HFFc6 (cell line): ENCODE measurements around the gene SLC25A18. TPM values are rescaled to one million over a fixed set of nuclear protein-coding genes. Genes with fewer than 3 reads are reported as not detected.
A peak's percentile ranks its signal among the peaks of the same experiment; 100 is the strongest.

Experiments used
- DNase-seq: peaks from one replicate; pipeline ENCODE4 v3.0.0-alpha.2; 2018
- H3K27ac Mint-ChIP-seq: 2 replicates; pipeline ENCODE4 v1.8.0; 2020; ENCODE audit warnings: mild to moderate bottlenecking, mixed read lengths
- H3K27me3 Mint-ChIP-seq: 2 replicates; pipeline ENCODE4 v1.8.0; 2021; ENCODE audit warnings: mild to moderate bottlenecking, moderate library complexity, mixed read lengths; ENCODE audit not compliant: insufficient read depth
- H3K36me3 Mint-ChIP-seq: 2 replicates; pipeline ENCODE4 v1.8.0; 2021; ENCODE audit warnings: low read depth, mixed read lengths
- H3K4me1 Mint-ChIP-seq: 2 replicates; pipeline ENCODE4 v1.8.0; 2020; ENCODE audit warnings: low read depth, mixed read lengths
- H3K4me3 Mint-ChIP-seq: 2 replicates; pipeline ENCODE4 v1.8.0; 2020; ENCODE audit warnings: mild to moderate bottlenecking, moderate library complexity, mixed read lengths
- H3K9me3 Mint-ChIP-seq: 2 replicates; pipeline ENCODE4 v1.8.0; 2020; ENCODE audit warnings: mild to moderate bottlenecking, mixed read lengths
- CTCF ChIP-seq: fragments of 200-600 bp; sonication (generic); IDR thresholded peaks from 2 replicates; pipeline ENCODE4 v1.5.0; 2021; ENCODE audit warnings: antibody characterized with exemption, mild to moderate bottlenecking
- total RNA-seq, 6 experiments: library from RNA; stranded (reverse); fragmentation: NEBNext Ultra II Directional; extraction: Animal tissue kit (Norgen Biotek cat#: 25700); gene quantifications; 2 replicates in 1 of 6; 3 replicates in 5 of 6; pipeline ENCODE4 v1.2.3, GENCODE V29; 2021

Gene SLC25A18
- total RNA-seq, 6 experiments from 2014 or later, result not detected

- peaks cover 17% of the 10 kb centered on the region for H3K4me1 Mint-ChIP-seq
- no peaks in the 10 kb centered on the region for H3K9me3 Mint-ChIP-seq
- peaks cover 8% of the 10 kb centered on the region; the same call in 1 of the 2 replicates for H3K36me3 Mint-ChIP-seq
- peaks cover 2% of the 10 kb centered on the region; the same call in 1 of the 2 replicates for H3K27me3 Mint-ChIP-seq
- peak overlapping the region; percentile 96 for H3K27ac Mint-ChIP-seq
- H3K4me3 Mint-ChIP-seq, result peak overlapping the region; percentile 99
- no peak for TF ChIP-seq CTCF
- DNase-seq, result no peak
Measured at GRCh38 chr22:17627961-17628405, 64.7 kb downstream of the SLC25A18 start.

- peak within 1 kb of the TSS; percentile 99 for H3K4me3 Mint-ChIP-seq
- H3K9me3 Mint-ChIP-seq, result no peaks in the 10 kb centered on the region
- TF ChIP-seq CTCF, result no peak
- H3K4me1 Mint-ChIP-seq, result peaks cover 23% of the 10 kb centered on the region
- peaks cover 5% of the 10 kb centered on the region; the same call in 1 of the 2 replicates for H3K36me3 Mint-ChIP-seq
- DNase-seq, result peak; percentile 96
- H3K27ac Mint-ChIP-seq, result peak within 1 kb of the TSS; percentile 96
- peaks cover 2% of the 10 kb centered on the region; the same call in 1 of the 2 replicates for H3K27me3 Mint-ChIP-seq
Measured at GRCh38 chr22:17628406-17629172, 65.3 kb downstream of the SLC25A18 start, which contains the start of gene ATP6V1E1. Gene ATP6V1E1 (minus strand): TSS chr22:17628749. CDS start chr22:17628635, 114 bp downstream.

DNA sequence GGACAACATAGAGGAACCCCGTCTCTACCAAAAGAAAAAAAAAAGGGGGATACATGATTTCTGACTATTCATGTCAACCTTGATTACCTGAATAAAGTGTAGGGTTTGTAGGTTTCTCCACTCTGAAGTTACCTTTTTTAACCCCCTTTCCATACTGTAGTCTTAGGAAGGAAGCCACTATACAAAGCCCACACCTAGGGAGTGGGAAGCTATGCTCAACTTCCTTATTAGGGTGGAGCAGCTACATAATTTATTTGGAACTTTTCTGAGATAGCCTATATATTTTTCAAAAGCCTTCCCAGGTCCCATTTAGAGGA lies 65.8 kb downstream of the SLC25A18 start:
- TF ChIP-seq CTCF, result no peak
- Mint-ChIP-seq H3K4me3 (peak overlapping the region; percentile 99), H3K27ac (peak overlapping the region; percentile 96), H3K4me1 (peaks cover 29% of the 10 kb centered on the region), H3K27me3 (peaks cover 2% of the 10 kb centered on the region; the same call in 1 of the 2 replicates), H3K9me3 (no peaks in the 10 kb centered on the region), H3K36me3 (peaks cover 5% of the 10 kb centered on the region; the same call in 1 of the 2 replicates)
- no peak for DNase-seq

GRCh38 chr22:17629641-17630040 lies 66.3 kb downstream of the SLC25A18 start:
- no peak for DNase-seq
- H3K36me3 Mint-ChIP-seq, result peaks cover 5% of the 10 kb centered on the region; the same call in 1 of the 2 replicates
- H3K9me3 Mint-ChIP-seq, result no peaks in the 10 kb centered on the region
- no peak for TF ChIP-seq CTCF
- peak overlapping the region; percentile 99 for H3K4me3 Mint-ChIP-seq
- H3K27me3 Mint-ChIP-seq, result peaks cover 2% of the 10 kb centered on the region
- peaks cover 30% of the 10 kb centered on the region for H3K4me1 Mint-ChIP-seq
- H3K27ac Mint-ChIP-seq, result peak overlapping the region; percentile 96

GRCh38 chr22:17631076-17631565 lies 67.8 kb downstream of the SLC25A18 start:
- peaks cover 5% of the 10 kb centered on the region; the same call in 1 of the 2 replicates for H3K36me3 Mint-ChIP-seq
- H3K27me3 Mint-ChIP-seq, result peaks cover 3% of the 10 kb centered on the region
- H3K4me3 Mint-ChIP-seq, result no peak overlapping the region
- no peaks in the 10 kb centered on the region for H3K9me3 Mint-ChIP-seq
- no peak for TF ChIP-seq CTCF
- peaks cover 30% of the 10 kb centered on the region for H3K4me1 Mint-ChIP-seq
- no peak for DNase-seq
- no peak overlapping the region for H3K27ac Mint-ChIP-seq
